ENCODE measurements around the gene NCBP2.

DNA sequence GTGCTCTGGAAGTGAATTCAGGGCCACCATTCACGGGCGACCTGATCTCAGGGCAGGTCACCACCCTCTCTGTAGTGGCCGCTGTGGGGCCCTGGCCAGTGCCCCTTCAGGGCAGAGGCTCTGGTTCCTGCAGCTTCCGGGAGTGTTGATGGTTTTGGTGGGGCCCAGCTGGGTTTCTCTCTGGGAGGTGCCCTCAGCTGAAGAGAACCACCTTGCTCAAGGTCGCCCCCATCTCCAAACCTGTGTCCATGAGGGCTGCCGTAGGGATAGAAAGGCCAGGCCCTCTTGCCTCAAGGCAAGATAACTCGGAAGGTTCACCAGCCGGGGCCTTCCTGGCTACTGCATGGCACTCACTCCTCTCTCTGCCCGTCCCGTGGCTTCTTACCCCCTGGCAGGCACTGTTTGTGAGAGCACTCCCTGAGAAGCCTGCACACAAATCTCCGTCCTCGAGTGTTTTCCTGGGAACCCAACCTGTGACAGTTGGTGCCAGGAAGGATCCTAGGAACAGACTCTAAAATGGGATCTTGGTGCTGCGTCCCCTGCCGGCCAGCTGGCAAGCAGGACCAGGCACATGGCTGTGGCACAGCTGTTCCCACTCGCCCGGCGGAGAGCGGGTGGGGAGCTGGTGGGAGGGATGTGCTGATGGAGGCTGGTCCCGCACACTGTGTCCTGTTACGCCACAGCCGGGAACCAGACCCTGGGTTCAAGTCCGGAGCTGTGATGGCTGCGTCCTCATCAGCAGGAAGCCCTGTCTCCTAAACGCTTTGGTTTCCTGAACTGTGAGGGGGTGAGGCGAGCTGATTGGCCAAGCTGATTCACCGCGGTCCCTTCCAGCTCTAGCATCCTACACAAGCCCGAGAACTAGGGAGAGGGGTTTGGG, 49.5 kb upstream of the NCBP2 start:
- TF ChIP-seq, protein P1, sequence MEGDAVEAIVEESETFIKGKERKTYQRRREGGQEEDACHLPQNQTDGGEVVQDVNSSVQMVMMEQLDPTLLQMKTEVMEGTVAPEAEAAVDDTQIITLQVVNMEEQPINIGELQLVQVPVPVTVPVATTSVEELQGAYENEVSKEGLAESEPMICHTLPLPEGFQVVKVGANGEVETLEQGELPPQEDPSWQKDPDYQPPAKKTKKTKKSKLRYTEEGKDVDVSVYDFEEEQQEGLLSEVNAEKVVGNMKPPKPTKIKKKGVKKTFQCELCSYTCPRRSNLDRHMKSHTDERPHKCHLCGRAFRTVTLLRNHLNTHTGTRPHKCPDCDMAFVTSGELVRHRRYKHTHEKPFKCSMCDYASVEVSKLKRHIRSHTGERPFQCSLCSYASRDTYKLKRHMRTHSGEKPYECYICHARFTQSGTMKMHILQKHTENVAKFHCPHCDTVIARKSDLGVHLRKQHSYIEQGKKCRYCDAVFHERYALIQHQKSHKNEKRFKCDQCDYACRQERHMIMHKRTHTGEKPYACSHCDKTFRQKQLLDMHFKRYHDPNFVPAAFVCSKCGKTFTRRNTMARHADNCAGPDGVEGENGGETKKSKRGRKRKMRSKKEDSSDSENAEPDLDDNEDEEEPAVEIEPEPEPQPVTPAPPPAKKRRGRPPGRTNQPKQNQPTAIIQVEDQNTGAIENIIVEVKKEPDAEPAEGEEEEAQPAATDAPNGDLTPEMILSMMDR (IDR thresholded peaks at IDR 0.05; ENCODE audit: low read depth, low read length): no peak
- TF ChIP-seq EZH2phosphoT487 (IDR thresholded peaks at IDR 0.05; ENCODE audit: low read depth): no peak

Data from OCI-LY3 (cell line).